Measurements from ENCODE around the gene MAP2K5.

Gene MAP2K5

GRCh38 chr15:67839499-67839928 lies 297.0 kb downstream of the MAP2K5 start:
- peak; percentile 22 for DNase-seq (ENCODE audit: low read depth)

GRCh38 chr15:67839929-67840748 lies 297.6 kb downstream of the MAP2K5 start, which contains the start of gene RNU6-1:
TSS of gene RNU6-1 (minus strand) at chr15:67840045.
- peak; percentile 92 for DNase-seq (ENCODE audit: low read depth)

GRCh38 chr15:67840749-67841512 lies 298.4 kb downstream of the MAP2K5 start:
- peak; percentile 37 for DNase-seq (ENCODE audit: low read depth)

- DNase-seq (ENCODE audit: low read depth) = no peak
Measured at GRCh38 chr15:67841513-67841762, 298.9 kb downstream of the MAP2K5 start.

- DNase-seq (ENCODE audit: low read depth) = no peak
Measured at GRCh38 chr15:67843092-67843501, 300.6 kb downstream of the MAP2K5 start.

GRCh38 chr15:67843571-67844387 lies 301.3 kb downstream of the MAP2K5 start:
- no peak for DNase-seq (ENCODE audit: low read depth)

GRCh38 chr15:67845974-67846373 lies 303.5 kb downstream of the MAP2K5 start:
- no peak for DNase-seq (ENCODE audit: low read depth)

- DNase-seq (ENCODE audit: low read depth) = no peak
Measured at GRCh38 chr15:67849538-67849937, 307.0 kb downstream of the MAP2K5 start.

- DNase-seq (ENCODE audit: low read depth) = no peak
Measured at GRCh38 chr15:67850336-67850735, 307.8 kb downstream of the MAP2K5 start.

- DNase-seq (ENCODE audit: low read depth) = no peak
Measured at GRCh38 chr15:67850994-67851571, 308.6 kb downstream of the MAP2K5 start.

- DNase-seq (ENCODE audit: low read depth) = no peak
Measured at GRCh38 chr15:67852418-67852817, 309.9 kb downstream of the MAP2K5 start.

GRCh38 chr15:67853454-67853853 lies 311.0 kb downstream of the MAP2K5 start:
- DNase-seq (ENCODE audit: low read depth) = no peak

GRCh38 chr15:67854358-67854757 lies 311.9 kb downstream of the MAP2K5 start:
- DNase-seq (ENCODE audit: low read depth) = no peak

GRCh38 chr15:67855842-67856241 lies 313.3 kb downstream of the MAP2K5 start:
- no peak for DNase-seq (ENCODE audit: low read depth)

All from fibroblast of gingiva (primary cell).